Left lung (tissue), 10 donors: Measurements from ENCODE around the gene MEIKIN. TPM values are rescaled to one million over a fixed set of nuclear protein-coding genes. Genes with fewer than 3 reads are reported as not detected.

Experiments used
- ATAC-seq: fragments of 200-7000 bp; cut with Tn5 transposase; one replicate; pipeline ENCODE4 v1.9.1; 2020; ENCODE audit warnings: moderate library complexity
- DNase-seq, 4 donors: peaks; one replicate each; pipeline ENCODE4 v3.0.0-alpha.2; 2013 to 2020
- H3K27ac ChIP-seq, 2 donors: fragments of 200-600 bp; sonication (generic) in 1 of 2; one replicate each; pipeline versions ENCODE4 v1.5.0 to v1.8.0; 2020 to 2021
- H3K27me3 ChIP-seq, 2 donors: fragments of 200-600 bp; sonication (generic) in 1 of 2; one replicate each; pipeline versions ENCODE4 v1.5.0 to v1.8.0; 2020 to 2021
- H3K36me3 ChIP-seq, 2 donors: fragments of 200-600 bp; sonication (generic) in 1 of 2; one replicate each; pipeline versions ENCODE4 v1.5.0 to v1.8.0; 2020 to 2021
- H3K4me1 ChIP-seq, 2 donors: fragments of 200-600 bp; one replicate each; pipeline ENCODE4 v1.8.0; 2021
- H3K4me3 ChIP-seq, 2 donors: fragments of 200-600 bp; sonication (generic) in 1 of 2; one replicate each; pipeline versions ENCODE4 v1.5.0 to v1.8.0; 2020 to 2021; ENCODE audit warnings: mild to moderate bottlenecking in 1 of 2
- H3K9me3 ChIP-seq, 2 donors: fragments of 200-600 bp; sonication (generic) in 1 of 2; one replicate each; pipeline versions ENCODE4 v1.5.0 to v1.8.0; 2020 to 2021
- CTCF ChIP-seq, 2 donors: fragments of 200-600 bp; sonication (generic) in 1 of 2; IDR thresholded peaks; one replicate each; pipeline versions ENCODE4 v1.5.0 to v1.8.0; 2021; ENCODE audit warnings: antibody characterized with exemption in 2 of 2
- intact Hi-C, 2 donors: fragments of 100-400 bp; cut with DNase I; formaldehyde crosslinking; loops; one replicate each; pipeline versions ENCODE4 v1.11.2 to v1.14.2; 2022
- polyA plus RNA-seq, 6 donors: library from polyadenylated mRNA; unstranded; fragments of 120-200 nt; gene quantifications; one replicate each; pipeline ENCODE4 v1.2.1, GENCODE V29; 2013; ENCODE audit not compliant: insufficient read length in 6 of 6
- total RNA-seq, 2 donors: library from RNA; stranded (reverse); fragmentation: NEBNext Ultra II Directional; extraction: Animal tissue kit (Norgen Biotek cat#: 25700); gene quantifications; one replicate each; pipeline ENCODE4 v1.2.1, GENCODE V29; 2021
- donor health status: DM: no; HTN: yes; CAD: no.
- donor health status: DM: no; HTN: no; CAD: no.

The MEIKIN gene
- total and polyA plus RNA-seq, 8 donors = 0.17 to 1.5 (median 0.85) TPM; not detected in 5

GRCh38 chr5:131818001-131818724 lies 127.3 kb downstream of the MEIKIN start:
- DNase-seq = no peak
- TF ChIP-seq CTCF (IDR thresholded peaks at IDR 0.05) = no peak
- no peak overlapping the region for H3K4me3 ChIP-seq
- no peaks in the 10 kb centered on the region for H3K36me3 ChIP-seq
- no peaks in the 10 kb centered on the region for H3K27me3 ChIP-seq
- no peaks in the 10 kb centered on the region for H3K9me3 ChIP-seq
- H3K27ac ChIP-seq = no peak overlapping the region
- intact Hi-C loops = no loop called here
- ATAC-seq = no peak
- no peaks in the 10 kb centered on the region for H3K4me1 ChIP-seq

GRCh38 chr5:131814990-131815389 lies 130.5 kb downstream of the MEIKIN start:
- intact Hi-C loops = no loop called here
- Histone ChIP-seq H3K27ac (no peak overlapping the region), H3K9me3 (no peaks in the 10 kb centered on the region), H3K36me3 (no peaks in the 10 kb centered on the region), H3K27me3 (no peaks in the 10 kb centered on the region), H3K4me3 (no peak overlapping the region), H3K4me1 (no peaks in the 10 kb centered on the region)
- no peak for TF ChIP-seq CTCF (IDR thresholded peaks at IDR 0.05)
- peak; percentile 41 for ATAC-seq
- DNase-seq = no peak

- no peak overlapping the region for H3K4me3 ChIP-seq
- intact Hi-C loops = no loop called here
- H3K27me3 ChIP-seq = no peaks in the 10 kb centered on the region
- no peaks in the 10 kb centered on the region for H3K4me1 ChIP-seq
- no peaks in the 10 kb centered on the region for H3K36me3 ChIP-seq
- ATAC-seq = no peak
- no peak overlapping the region for H3K27ac ChIP-seq
- H3K9me3 ChIP-seq = no peaks in the 10 kb centered on the region
- no peak for DNase-seq
- no peak for TF ChIP-seq CTCF (IDR thresholded peaks at IDR 0.05)
These were observed 132.9 kb downstream of the MEIKIN start for GRCh38 chr5:131812371-131813160.

- H3K27ac ChIP-seq = no peak overlapping the region
- TF ChIP-seq CTCF (IDR thresholded peaks at IDR 0.05) = no peak
- intact Hi-C loops = no loop called here
- ATAC-seq (no peak), DNase-seq (no peak)
- H3K27me3 ChIP-seq = no peaks in the 10 kb centered on the region
- no peaks in the 10 kb centered on the region for H3K9me3 ChIP-seq
- no peak overlapping the region for H3K4me3 ChIP-seq
- no peaks in the 10 kb centered on the region for H3K36me3 ChIP-seq
- H3K4me1 ChIP-seq = no peaks in the 10 kb centered on the region
These were observed 134.8 kb downstream of the MEIKIN start for GRCh38 chr5:131810510-131811249.
